A204.1 (cell line): ENCODE results near the gene CREB3.

ENCODE experiments used
- FAIRE-seq: peaks from 2 replicates; lab custom pipeline; 2012; peaks lifted over from hg19 to GRCh38; lab: Jason Lieb, UNC

The CREB3 gene

GRCh38 chr9:35781066-35781465 is 48.6 kb downstream of the CREB3 start:
- no peak for FAIRE-seq

GRCh38 chr9:35783418-35783817 is 51.0 kb downstream of the CREB3 start:
- no peak for FAIRE-seq
